ENCODE results near the gene MEMO1.
"Not testable (repeated sequence)": the region's sequence is repeated elsewhere in the genome, so short reads cannot be mapped to it uniquely, and the experiment has no call there.

MEMO1 gene

GRCh38 chr2:31907491-31907890, 103.3 kb downstream of the MEMO1 start:
- DNase-seq (ENCODE audit: low spot score): not testable (repeated sequence)

DNA sequence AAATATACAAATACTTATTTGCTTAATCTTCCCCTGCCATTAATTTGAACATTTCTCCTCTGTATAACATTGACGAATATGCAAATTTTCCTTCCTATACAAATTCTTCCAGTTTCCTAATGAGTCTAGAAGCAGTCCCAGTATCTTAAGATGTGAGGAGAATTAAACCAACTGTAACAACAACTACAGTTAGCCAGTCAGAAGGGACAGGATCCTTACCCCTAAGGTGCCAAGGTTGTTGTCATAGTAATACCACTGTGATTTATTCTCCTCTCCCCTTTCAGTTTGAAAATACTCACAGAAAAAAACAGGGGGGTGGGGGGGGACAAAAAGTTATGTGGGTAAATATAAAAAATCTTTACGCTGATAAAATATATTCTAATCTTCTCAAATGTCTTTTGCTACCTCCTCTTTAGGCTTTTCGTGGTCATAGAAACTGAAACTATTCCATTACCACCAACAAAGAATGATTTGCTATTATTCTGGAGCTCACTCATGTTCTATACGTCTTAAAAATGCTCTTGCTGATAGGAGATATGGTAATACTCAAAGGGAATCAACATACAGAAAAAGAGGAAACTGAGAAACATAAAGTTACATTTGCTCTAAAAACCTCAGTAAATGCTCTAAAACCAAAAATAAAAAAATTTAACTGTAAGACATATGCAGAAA, 107.6 kb downstream of the MEMO1 start:
- no peak for DNase-seq (ENCODE audit: low spot score)

DNA sequence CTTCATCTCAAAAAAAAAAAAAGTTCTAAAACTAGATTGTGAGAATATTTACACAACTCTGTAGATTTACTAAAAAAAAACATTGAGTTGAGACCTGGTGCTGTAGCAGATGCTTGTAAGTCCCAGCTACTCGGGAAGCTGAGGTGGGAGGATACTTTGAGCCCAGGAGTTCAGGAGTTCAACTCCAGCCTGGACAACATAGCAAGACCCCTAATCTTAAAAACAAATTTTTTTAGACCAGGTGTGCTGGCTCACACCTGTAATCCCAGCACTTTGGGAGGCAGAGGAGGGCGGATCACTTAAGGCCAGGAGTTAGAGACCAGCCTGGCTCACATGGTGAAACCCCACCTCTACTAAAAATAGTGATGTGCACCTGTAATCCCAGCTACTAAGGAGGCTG, 108.9 kb downstream of the MEMO1 start:
- DNase-seq (ENCODE audit: low spot score): no peak

DNA sequence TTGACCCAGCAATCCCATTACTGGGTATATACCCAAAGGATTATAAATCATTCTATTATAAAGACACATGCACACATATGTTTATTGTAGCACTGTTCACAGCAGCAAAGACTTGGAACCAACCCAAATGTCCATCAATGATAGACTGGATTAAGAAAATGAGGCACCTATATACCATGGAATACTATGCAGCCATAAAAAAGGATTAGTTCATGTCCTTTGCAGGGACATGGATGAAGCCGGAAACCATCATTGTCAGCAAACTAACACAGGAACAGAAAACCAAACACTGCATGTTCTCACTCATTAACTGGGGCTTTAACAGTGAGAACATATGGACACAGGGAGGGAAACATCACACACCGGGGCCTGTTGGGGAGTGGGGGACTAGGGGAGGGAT, 110.7 kb downstream of the MEMO1 start:
- not testable (repeated sequence) for DNase-seq (ENCODE audit: low spot score)

DNA sequence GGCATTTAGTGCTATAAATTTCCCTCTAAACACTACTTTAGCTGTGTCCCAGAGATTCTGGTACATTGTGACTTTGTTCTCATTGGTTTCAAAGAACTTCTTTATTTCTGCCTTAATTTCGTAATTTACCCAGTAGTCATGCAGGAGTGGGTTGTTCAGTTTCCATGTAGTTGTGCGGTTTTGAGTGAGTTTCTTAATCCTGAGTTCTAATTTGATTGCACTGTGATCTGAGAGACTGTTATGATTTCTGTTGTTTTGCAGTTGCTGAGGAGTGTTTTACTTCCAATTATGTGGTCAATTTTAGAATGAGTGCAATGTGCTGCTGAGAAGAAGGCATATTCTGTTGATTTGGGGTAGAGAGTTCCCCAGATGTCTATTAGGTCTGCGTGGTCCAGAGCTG, 112.5 kb downstream of the MEMO1 start:
- not testable (repeated sequence) for DNase-seq (ENCODE audit: low spot score)

GRCh38 chr2:31897340-31897739, 113.5 kb downstream of the MEMO1 start:
- DNase-seq (ENCODE audit: low spot score): not testable (repeated sequence)

DNA sequence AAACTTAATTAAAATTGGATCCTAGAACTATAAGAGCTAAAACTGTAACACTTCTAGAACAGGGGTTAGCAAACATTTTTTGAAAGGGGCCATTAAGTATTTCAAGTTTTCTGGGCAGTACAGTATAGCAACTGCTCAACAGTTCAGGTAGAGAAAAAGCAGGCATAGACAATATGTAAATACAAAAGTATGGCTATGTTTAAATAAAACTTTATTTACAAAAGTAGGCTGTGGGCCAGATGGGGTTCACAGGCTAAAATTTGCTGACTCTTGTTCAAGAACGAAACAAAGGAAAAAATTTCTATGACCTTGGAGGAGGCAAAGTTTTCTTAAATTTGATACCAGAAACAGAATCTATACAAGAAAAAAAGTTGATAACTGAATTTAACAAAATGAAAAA, 114.5 kb downstream of the MEMO1 start:
- DNase-seq (ENCODE audit: low spot score): no peak

DNA sequence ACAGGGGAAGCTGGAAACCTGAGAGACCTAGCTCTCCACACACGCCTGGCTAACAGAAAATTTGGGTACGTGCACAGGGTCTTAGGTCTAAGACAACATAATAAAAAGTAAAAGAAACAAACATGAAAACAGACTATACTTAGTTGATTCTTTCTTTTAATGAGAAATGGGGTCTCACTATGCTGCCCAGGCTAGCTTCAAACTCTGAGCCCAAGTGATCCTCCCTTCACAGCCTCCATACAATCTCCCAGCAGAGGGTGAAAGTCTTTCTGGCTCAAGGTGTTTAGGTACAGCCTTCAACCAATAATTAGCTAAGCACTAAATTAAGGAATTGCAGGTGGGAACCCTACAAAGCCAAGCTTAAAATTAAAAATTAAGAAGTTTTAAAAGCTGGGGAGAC, 116.2 kb downstream of the MEMO1 start:
- DNase-seq (ENCODE audit: low spot score): no peak

- no peak for DNase-seq (ENCODE audit: low spot score)
Observed at GRCh38 chr2:31893094-31893493, 117.7 kb downstream of the MEMO1 start.

DNA sequence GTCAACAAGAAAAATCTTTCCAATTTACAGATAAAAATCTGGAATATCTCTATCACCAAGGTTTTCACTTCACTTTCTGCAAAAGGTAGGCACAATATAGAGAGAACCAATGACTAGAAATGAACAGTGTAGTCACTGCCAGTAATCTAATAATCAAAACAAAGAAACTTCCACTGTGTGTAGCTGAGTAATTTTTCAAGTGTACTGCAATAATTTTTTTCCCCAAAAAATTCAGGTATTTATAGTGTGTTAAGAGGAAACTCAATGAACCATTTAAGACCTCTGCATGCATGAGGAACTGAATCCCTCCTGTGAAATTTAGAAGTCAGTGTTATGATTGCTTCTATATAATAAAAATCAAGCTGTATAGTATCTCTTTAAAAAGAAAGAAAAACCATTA, 121.8 kb downstream of the MEMO1 start:
- no peak for DNase-seq (ENCODE audit: low spot score)

- DNase-seq (ENCODE audit: low spot score): no peak
Observed at GRCh38 chr2:31888550-31888949, 122.3 kb downstream of the MEMO1 start.

- DNase-seq (ENCODE audit: low spot score): no peak
Observed at GRCh38 chr2:31886700-31887099, 124.1 kb downstream of the MEMO1 start.

DNA sequence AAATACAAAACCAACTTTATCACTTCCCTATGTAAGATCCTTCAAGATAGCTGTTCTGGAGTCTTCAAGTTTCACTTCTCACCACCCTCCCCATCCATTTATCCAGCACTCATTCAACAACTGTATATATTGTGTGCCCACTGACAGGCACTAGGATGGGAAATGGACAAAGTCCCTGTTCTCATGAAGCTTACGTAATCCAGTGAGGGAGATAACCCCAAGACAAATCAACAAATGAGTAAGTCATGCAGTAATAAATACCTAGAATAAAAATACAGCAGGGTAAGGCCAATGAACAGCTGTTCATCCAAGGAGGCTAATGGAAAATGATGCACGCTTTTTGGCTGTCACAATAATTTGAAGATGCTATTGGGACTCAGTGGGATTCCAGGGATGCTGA, 133.8 kb downstream of the MEMO1 start:
- no peak for DNase-seq (ENCODE audit: low spot score)

GRCh38 chr2:31874071-31874470, 136.7 kb downstream of the MEMO1 start:
- DNase-seq (ENCODE audit: low spot score): no peak

DNA sequence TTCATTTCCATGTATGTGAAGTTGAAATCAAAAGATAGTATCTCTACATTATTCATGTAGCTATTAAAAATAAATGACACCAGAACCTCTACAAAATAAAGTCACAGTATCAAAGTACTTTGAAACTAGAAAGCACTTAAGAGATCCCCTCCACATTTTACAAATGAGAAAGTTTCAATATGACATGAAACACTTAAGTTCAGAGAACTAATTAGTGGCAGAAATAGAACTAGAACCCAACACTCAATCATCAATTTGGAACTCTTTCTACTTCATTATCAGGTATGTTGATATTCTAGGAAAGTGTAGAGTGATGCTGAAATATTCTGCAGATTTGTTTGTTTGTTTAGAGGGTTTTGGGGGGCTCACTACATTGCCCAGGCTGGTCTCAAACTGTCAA, 145.6 kb downstream of the MEMO1 start:
- DNase-seq (ENCODE audit: low spot score): no peak

DNA sequence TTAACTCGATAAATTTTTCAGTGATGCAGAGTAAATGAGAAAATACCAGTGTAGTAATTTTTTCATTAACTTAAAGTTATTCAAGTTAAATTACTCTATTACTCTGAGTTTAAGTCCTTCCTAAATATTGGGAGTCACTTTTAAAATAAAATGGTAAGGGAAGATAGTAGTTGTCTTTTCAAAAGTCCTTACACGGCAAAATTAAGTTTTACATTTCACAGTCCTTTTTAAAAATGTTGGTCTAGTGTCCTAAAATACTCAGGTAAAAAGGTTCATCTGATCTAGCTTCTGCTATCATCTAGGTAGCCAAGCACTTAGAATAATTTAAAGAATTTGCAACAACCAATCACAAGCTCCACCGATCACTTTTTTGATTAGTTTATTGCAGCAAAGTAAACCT, 146.9 kb downstream of the MEMO1 start:
- no peak for DNase-seq (ENCODE audit: low spot score)

- DNase-seq (ENCODE audit: low spot score): not testable (repeated sequence)
Observed at GRCh38 chr2:31863015-31863656, 147.7 kb downstream of the MEMO1 start.

DNA sequence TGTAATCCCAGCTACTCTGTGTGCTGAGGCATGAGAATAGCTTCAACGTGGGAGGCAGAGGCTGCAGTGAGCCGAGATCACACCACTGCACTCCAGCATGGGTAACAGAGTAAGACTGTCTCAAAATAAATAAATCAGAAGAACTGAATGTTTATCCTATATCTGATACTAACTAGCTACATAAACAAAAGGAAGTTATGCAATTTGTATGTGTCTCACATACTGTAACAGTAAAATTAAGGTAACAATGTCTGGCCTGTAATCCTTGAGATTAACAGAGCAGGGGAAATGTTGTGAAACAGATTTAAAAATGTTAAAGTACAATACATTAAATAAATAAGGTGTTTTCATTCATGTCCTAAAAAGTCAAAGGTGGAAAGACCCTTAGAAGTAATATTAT, 150.8 kb downstream of the MEMO1 start:
- no peak for DNase-seq (ENCODE audit: low spot score)

DNA sequence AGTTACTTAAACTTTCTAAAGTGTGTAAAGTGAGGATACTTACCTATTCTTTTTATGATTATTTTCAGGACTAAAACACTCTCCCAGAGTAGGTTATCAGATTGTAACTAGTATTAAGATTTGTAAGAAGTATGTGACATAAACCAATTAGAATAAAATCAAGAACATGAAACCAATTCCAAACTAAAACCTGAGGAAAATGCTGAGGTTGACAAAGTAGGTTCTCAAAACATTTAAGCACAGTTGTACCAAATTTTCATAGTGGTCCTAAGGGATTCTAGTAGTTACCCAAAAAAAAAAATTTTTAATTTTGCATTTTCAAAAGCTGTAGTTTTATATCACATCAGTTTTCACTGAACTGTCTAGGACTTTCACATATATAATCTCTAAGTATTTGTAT, 157.3 kb downstream of the MEMO1 start:
- DNase-seq (ENCODE audit: low spot score): no peak

GRCh38 chr2:31842150-31842549, 168.7 kb downstream of the MEMO1 start:
- DNase-seq (ENCODE audit: low spot score): not testable (repeated sequence)

- no peak for DNase-seq (ENCODE audit: low spot score)
Observed at GRCh38 chr2:31835450-31835849, 175.4 kb downstream of the MEMO1 start.

- no peak for DNase-seq (ENCODE audit: low spot score)
Observed at GRCh38 chr2:31832363-31832762, 178.4 kb downstream of the MEMO1 start.

DNA sequence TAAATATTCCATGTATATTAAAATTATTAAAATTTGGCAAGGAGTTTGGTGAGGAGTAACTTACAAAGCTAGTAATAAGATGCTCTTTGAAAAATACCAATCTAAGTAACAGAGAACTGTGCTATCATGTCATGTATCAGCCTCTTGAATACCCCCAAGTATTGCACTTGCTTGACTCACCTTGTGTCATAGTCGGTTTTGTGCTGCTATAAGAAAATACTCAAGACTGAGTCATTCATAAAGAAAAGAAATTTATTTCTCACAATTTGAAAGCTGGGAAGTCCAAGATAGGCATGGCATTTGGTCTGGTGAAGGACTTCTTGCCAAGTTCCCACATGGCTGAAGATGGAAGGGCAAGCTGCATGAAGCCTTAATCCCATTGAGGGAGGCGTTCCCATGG, 179.2 kb downstream of the MEMO1 start:
- DNase-seq (ENCODE audit: low spot score): no peak

GRCh38 chr2:31828891-31829290, 181.9 kb downstream of the MEMO1 start:
- no peak for DNase-seq (ENCODE audit: low spot score)

Measured in ecto neural progenitor cell (in vitro differentiated cells).